HCT116 (cell line): ENCODE measurements around the gene MAP3K3. TPM values are rescaled to one million over a fixed set of nuclear protein-coding genes. Genes with fewer than 3 reads are reported as not detected.

Source experiments
- ATAC-seq: fragments of 200-7000 bp; cut with Tn5 transposase; 2 replicates; pipeline ENCODE4 v1.9.1; 2020; ENCODE audit warnings: mild to moderate bottlenecking, moderate library complexity
- BruUV-seq: library from RNA; stranded (reverse); fragments of 400-500 nt; replicated peaks from 2 replicates; lab custom pipeline; 2021; lab: Mats Ljungman, UMichigan
- CTCF ChIA-PET: fragments of 300-600 bp; sonication (Branson Sonifier 250); formaldehyde crosslinking; loops from one replicate; lab custom pipeline; 2021; ENCODE audit warnings: antibody characterized with exemption; lab: Charles Lee
- POLR2A ChIA-PET: fragments of 300-600, 350-600 bp; sonication (Branson Sonifier 250); formaldehyde crosslinking; loops from one replicate; lab custom pipeline; 2021; ENCODE audit warnings: antibody characterized with exemption; lab: Charles Lee
- RAD21 ChIA-PET, 2 experiments: fragments of 300-600 bp; sonication (Branson Sonifier 250); formaldehyde crosslinking; loops; one replicate each; lab custom pipeline; 2023; ENCODE audit warnings: low total read pairs in 2 of 2; ENCODE audit not compliant: uncharacterized antibody in 2 of 2, unreplicated experiment in 2 of 2, low non-redundant PET in 1 of 2; lab: Charles Lee
- DNase-seq: peaks from one replicate; pipeline ENCODE4 v3.0.0-alpha.2; 2010; ENCODE audit warnings: low read depth, low spot score
- H2AFZ ChIP-seq: fragments of 200-600 bp; shearing (Covaris generic), sonication (generic); 2 replicates; pipeline ENCODE4 v1.6.1; 2017; ENCODE audit warnings: low read depth, mixed run types, mixed read lengths, antibody characterized with exemption, low read length; ENCODE audit not compliant: poor library complexity, severe bottlenecking
- H3K27ac ChIP-seq: 2 replicates; pipeline ENCODE4 v1.5.1; 2012; ENCODE audit warnings: low read depth, low read length
- H3K27me3 ChIP-seq: fragments of 200-600 bp; sonication (generic); 2 replicates; pipeline ENCODE4 v1.6.1; 2016; ENCODE audit warnings: mixed run types, low read length, mixed read lengths; ENCODE audit not compliant: insufficient read depth
- H3K36me3 ChIP-seq, 2 experiments: fragments of 200-500 bp in 1 of 2; fragments of 200-600 bp in 1 of 2; sonication (Bioruptor generic) in 1 of 2; sonication (generic) in 1 of 2; 2 replicates each; pipeline versions ENCODE4 v1.5.1 to v1.6.1; 2014 to 2016; ENCODE audit warnings: low read length in 2 of 2, inconsistent platforms in 1 of 2, mixed read lengths in 1 of 2, mixed run types in 1 of 2; ENCODE audit not compliant: insufficient read depth in 2 of 2, control insufficient read depth in 1 of 2
- H3K4me1 ChIP-seq, 2 experiments: fragments of 200-600 bp in 1 of 2; sonication (generic) in 1 of 2; 2 replicates each; pipeline versions ENCODE4 v1.5.1 to v1.6.1; 2012 to 2017; ENCODE audit warnings: low read length in 2 of 2, inconsistent platforms in 1 of 2, mild to moderate bottlenecking in 1 of 2, mixed read lengths in 1 of 2, mixed run types in 1 of 2, moderate library complexity in 1 of 2; ENCODE audit not compliant: insufficient read depth in 2 of 2, control insufficient read depth in 1 of 2
- H3K4me2 ChIP-seq: fragments of 200-600 bp; sonication (generic); 2 replicates; pipeline ENCODE4 v1.6.1; 2017; ENCODE audit warnings: mixed run types, low read length, mixed read lengths
- H3K4me3 ChIP-seq, 2 experiments: fragments of 200-600 bp in 1 of 2; sonication (generic) in 1 of 2; replicated peaks in 1 of 2; 2 replicates each; pipeline ENCODE4 v1.5.1; 2011 to 2016; ENCODE audit warnings: low read length in 2 of 2, control low read depth in 1 of 2, low read depth in 1 of 2, mild to moderate bottlenecking in 1 of 2, mixed read lengths in 1 of 2, mixed run types in 1 of 2
- H3K79me2 ChIP-seq: fragments of 200-600 bp; sonication (generic); 2 replicates; pipeline ENCODE4 v1.6.1; 2017; ENCODE audit warnings: mild to moderate bottlenecking, mixed run types, low read length, moderate library complexity, mixed read lengths; ENCODE audit not compliant: insufficient read depth
- H3K9ac ChIP-seq: fragments of 200-600 bp; sonication (generic); 2 replicates; pipeline ENCODE4 v1.6.1; 2016; ENCODE audit warnings: low read length, mixed read lengths
- H3K9me2 ChIP-seq: fragments of 200-600 bp; sonication (generic), shearing (Covaris generic); 2 replicates; pipeline ENCODE4 v1.6.1; 2017; ENCODE audit warnings: mixed run types, mild to moderate bottlenecking, moderate library complexity; ENCODE audit not compliant: insufficient read depth
- H3K9me3 ChIP-seq, 2 experiments: fragments of 200-500 bp in 1 of 2; fragments of 200-600 bp in 1 of 2; sonication (Bioruptor generic) in 1 of 2; sonication (generic) in 1 of 2; 2 replicates each; pipeline ENCODE4 v1.6.1; 2014 to 2017; ENCODE audit warnings: low read length in 2 of 2, mixed read lengths in 2 of 2, inconsistent platforms in 1 of 2, low read depth in 1 of 2, mild to moderate bottlenecking in 1 of 2, mixed run types in 1 of 2, moderate library complexity in 1 of 2; ENCODE audit not compliant: control insufficient read depth in 1 of 2, insufficient read depth in 1 of 2
- H4K20me1 ChIP-seq: fragments of 200-600 bp; sonication (generic), shearing (Covaris generic); 2 replicates; pipeline ENCODE4 v1.6.1; 2017; ENCODE audit warnings: mixed run types, mild to moderate bottlenecking, moderate library complexity; ENCODE audit not compliant: insufficient read depth
- CBX3 ChIP-seq: IDR thresholded peaks from 2 replicates; pipeline ENCODE4 v1.6.1; 2012; ENCODE audit warnings: low read depth
- CEBPB ChIP-seq: IDR thresholded peaks from 2 replicates; pipeline ENCODE4 v1.6.1; 2012; ENCODE audit warnings: low read depth
- CTCF ChIP-seq, 3 experiments: fragments of 200-600 bp in 1 of 3; sonication (generic) in 1 of 3; IDR thresholded peaks in 2 of 3; conservative IDR thresholded peaks in 1 of 3; 2 replicates each; pipeline ENCODE4 v1.5.1; 2012 to 2017; ENCODE audit warnings: low read depth in 2 of 3, low read length in 2 of 3, antibody characterized with exemption in 1 of 3, borderline replicate concordance in 1 of 3, control low read depth in 1 of 3, mild to moderate bottlenecking in 1 of 3, mixed read lengths in 1 of 3, mixed run types in 1 of 3, moderate library complexity in 1 of 3; ENCODE audit not compliant: insufficient read depth in 1 of 3
- EGR1 ChIP-seq: IDR thresholded peaks from 2 replicates; pipeline ENCODE4 v1.6.1; 2012; ENCODE audit warnings: low read depth
- ELF1 ChIP-seq: IDR thresholded peaks from 2 replicates; pipeline ENCODE4 v1.6.1; 2012; ENCODE audit warnings: low read depth, borderline replicate concordance
- EZH2 ChIP-seq: fragments of 200-600 bp; sonication (generic); IDR thresholded peaks from 2 replicates; pipeline ENCODE4 v1.6.1; 2017; ENCODE audit warnings: antibody characterized with exemption, mixed run types
- FOSL1 ChIP-seq: IDR thresholded peaks from 2 replicates; pipeline ENCODE4 v1.6.1; 2012; ENCODE audit warnings: low read depth
- MAX ChIP-seq: IDR thresholded peaks from 2 replicates; pipeline ENCODE4 v1.6.1; 2012
- POLR2A ChIP-seq: IDR thresholded peaks from 2 replicates; pipeline ENCODE4 v1.7.0; 2011; ENCODE audit warnings: borderline replicate concordance; ENCODE audit not compliant: insufficient read depth, insufficient read length; ENCODE audit errors: extremely low read depth
- POLR2AphosphoS5 ChIP-seq: IDR thresholded peaks from 2 replicates; pipeline ENCODE4 v1.6.1; 2011; ENCODE audit warnings: mild to moderate bottlenecking, low read depth, low read length, moderate library complexity
- RAD21 ChIP-seq: IDR thresholded peaks from 2 replicates; pipeline ENCODE4 v1.6.1; 2012; ENCODE audit warnings: low read depth, mild to moderate bottlenecking
- REST ChIP-seq: IDR thresholded peaks from 2 replicates; pipeline ENCODE4 v1.6.1; 2012; ENCODE audit warnings: low read depth
- SP1 ChIP-seq: IDR thresholded peaks from 2 replicates; pipeline ENCODE4 v1.6.1; 2012; ENCODE audit warnings: low read depth
- SRF ChIP-seq: IDR thresholded peaks from 2 replicates; pipeline ENCODE4 v1.6.1; 2012; ENCODE audit warnings: low read depth
- ZBTB33 ChIP-seq: IDR thresholded peaks from 2 replicates; pipeline ENCODE4 v1.6.1; 2011; ENCODE audit warnings: mild to moderate bottlenecking, low read length, moderate library complexity; ENCODE audit not compliant: insufficient replicate concordance; ENCODE audit errors: extremely low read depth
- ZFX ChIP-seq: fragments of 450-650 bp; IDR thresholded peaks from 2 replicates; pipeline ENCODE4 v1.6.1; 2017
- ZNF274 ChIP-seq: fragments of 200-500 bp; sonication (Bioruptor generic); IDR thresholded peaks from 2 replicates; pipeline ENCODE4 v1.6.1; 2014; ENCODE audit warnings: mild to moderate bottlenecking, low read depth, low read length, inconsistent platforms
- intact Hi-C: fragments of 100-400 bp; cut with micrococcal nuclease; formaldehyde crosslinking; loops from 2 replicates; pipeline ENCODE4 v1.10.0; 2022
- total RNA-seq: library from RNA; stranded (reverse); gene quantifications from one replicate; pipeline ENCODE4 v1.2.1, GENCODE V29; 2021; ENCODE audit not compliant: unreplicated experiment

The MAP3K3 gene
- total RNA-seq, 1 experiment from 2014 or later = 18.5 TPM

DNA sequence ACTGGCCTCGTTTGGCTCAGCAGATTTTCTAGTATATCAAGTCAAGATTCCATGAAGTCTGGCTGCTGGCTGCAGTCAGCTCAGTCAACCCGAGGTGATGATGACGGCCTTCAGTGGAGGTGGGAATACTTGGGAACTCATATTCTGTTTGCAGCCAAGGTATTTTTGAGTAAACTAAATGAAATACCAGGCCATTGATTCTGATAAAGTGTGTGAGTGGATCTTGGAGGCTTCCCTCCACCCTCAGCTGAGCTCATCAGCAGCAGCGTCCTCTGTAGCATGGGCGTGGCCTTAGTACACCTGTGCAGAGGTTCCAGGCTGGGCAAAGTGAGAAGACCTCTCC, 43.5 kb upstream of the MAP3K3 start:
- H4K20me1 ChIP-seq = no peaks in the 10 kb centered on the region; the same call in 1 of the 2 replicates
- H2AFZ ChIP-seq = no peak overlapping the region
- no peaks in the 10 kb centered on the region for H3K9me2 ChIP-seq
- H3K79me2 ChIP-seq = peaks cover 33% of the 10 kb centered on the region
- no peaks in the 10 kb centered on the region for H3K4me1 ChIP-seq
- intact Hi-C loops = no loop called here
- H3K27ac ChIP-seq = no peak overlapping the region
- H3K4me2 ChIP-seq = no peak overlapping the region
- ChIA-PET CTCF (no interaction called here), RAD21 (no interaction called here), POLR2A (no interaction called here)
- no TSS peak for BruUV-seq
- no peak overlapping the region for H3K4me3 ChIP-seq
- TF ChIP-seq EZH2 (no peak), SRF (no peak), REST (no peak), MAX (no peak), POLR2A (no peak), ZFX (no peak), POLR2AphosphoS5 (no peak), RAD21 (no peak), ZBTB33 (no peak), EGR1 (no peak), ELF1 (no peak), SP1 (no peak), FOSL1 (no peak), CTCF (IDR thresholded peaks at IDR 0.05 in 2 of 3, conservative IDR thresholded peaks at IDR 0.05 in 1 of 3; ENCODE audit: borderline replicate concordance in 1 of 3, insufficient read depth in 1 of 3, low read depth in 2 of 3, low read length in 2 of 3) (no peak), CBX3 (no peak), ZNF274 (no peak), CEBPB (no peak)
- H3K27me3 ChIP-seq = no peaks in the 10 kb centered on the region
- H3K9me3 ChIP-seq = no peaks in the 10 kb centered on the region
- H3K36me3 ChIP-seq = peaks cover 24 to 38% of the 10 kb centered on the region in 2 experiments
- no peak for ATAC-seq
- H3K9ac ChIP-seq = no peak overlapping the region
- no peak for DNase-seq
